DND-41 (cell line): ENCODE measurements around the gene IL1R2.

Source experiments
- EZH2 ChIP-seq: IDR thresholded peaks from 3 replicates; pipeline ENCODE4 v1.6.1; 2012; ENCODE audit warnings: borderline replicate concordance, low read depth, mild to moderate bottlenecking, moderate library complexity, low read length, inconsistent platforms; ENCODE audit not compliant: severe bottlenecking
- TF ChIP-seq, protein P1 (sequence below): IDR thresholded peaks from 2 replicates; pipeline ENCODE4 v1.5.1; 2012; ENCODE audit warnings: borderline replicate concordance, low read length, moderate library complexity, mild to moderate bottlenecking; ENCODE audit not compliant: poor library complexity, severe bottlenecking; ENCODE audit errors: extremely low read depth

GRCh38 chr2:102020596-102021170 is 28.9 kb downstream of the IL1R2 start:
- TF ChIP-seq, protein P1, sequence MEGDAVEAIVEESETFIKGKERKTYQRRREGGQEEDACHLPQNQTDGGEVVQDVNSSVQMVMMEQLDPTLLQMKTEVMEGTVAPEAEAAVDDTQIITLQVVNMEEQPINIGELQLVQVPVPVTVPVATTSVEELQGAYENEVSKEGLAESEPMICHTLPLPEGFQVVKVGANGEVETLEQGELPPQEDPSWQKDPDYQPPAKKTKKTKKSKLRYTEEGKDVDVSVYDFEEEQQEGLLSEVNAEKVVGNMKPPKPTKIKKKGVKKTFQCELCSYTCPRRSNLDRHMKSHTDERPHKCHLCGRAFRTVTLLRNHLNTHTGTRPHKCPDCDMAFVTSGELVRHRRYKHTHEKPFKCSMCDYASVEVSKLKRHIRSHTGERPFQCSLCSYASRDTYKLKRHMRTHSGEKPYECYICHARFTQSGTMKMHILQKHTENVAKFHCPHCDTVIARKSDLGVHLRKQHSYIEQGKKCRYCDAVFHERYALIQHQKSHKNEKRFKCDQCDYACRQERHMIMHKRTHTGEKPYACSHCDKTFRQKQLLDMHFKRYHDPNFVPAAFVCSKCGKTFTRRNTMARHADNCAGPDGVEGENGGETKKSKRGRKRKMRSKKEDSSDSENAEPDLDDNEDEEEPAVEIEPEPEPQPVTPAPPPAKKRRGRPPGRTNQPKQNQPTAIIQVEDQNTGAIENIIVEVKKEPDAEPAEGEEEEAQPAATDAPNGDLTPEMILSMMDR = peak; percentile 99
- no peak for TF ChIP-seq EZH2
